GM12865 (cell line): Measurements from ENCODE around the gene UBE2D3.
"Not testable (repeated sequence)": the region's sequence is repeated elsewhere in the genome, so short reads cannot be mapped to it uniquely, and the experiment has no call there.

ENCODE experiments used
- DNase-seq: peaks from one replicate; pipeline ENCODE4 v3.0.0; 2010; ENCODE audit warnings: low read depth
- H3K4me3 ChIP-seq: 2 replicates; pipeline ENCODE4 v1.5.1; 2011; ENCODE audit warnings: mild to moderate bottlenecking, low read depth, low read length, control low read depth
- TF ChIP-seq, protein P1 (sequence below): IDR thresholded peaks from 2 replicates; pipeline ENCODE4 v1.5.1; 2011; ENCODE audit warnings: low read length, control low read depth, low read depth, inconsistent platforms; ENCODE audit not compliant: insufficient read depth; ENCODE audit errors: missing control alignments

Gene UBE2D3

DNA sequence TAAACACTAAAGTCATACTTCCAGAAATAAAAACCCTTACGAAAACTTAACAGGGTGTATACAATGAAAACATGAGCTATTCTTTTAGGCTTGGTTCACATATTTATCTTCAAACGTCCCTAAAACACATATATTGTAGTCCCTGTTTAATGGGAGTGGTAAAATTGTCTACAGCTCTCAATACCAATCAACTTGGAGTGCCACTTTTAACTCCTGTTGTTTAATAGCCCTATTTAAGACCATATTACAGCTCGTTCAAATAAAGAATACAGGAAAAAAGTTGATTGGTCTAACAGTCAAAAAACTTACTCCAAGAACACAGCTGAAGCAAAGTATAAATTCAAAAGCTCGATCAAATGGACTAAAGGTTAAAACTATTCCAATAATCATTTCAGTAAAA lies 3.9 kb downstream of the UBE2D3 start:
- TF ChIP-seq, protein P1, sequence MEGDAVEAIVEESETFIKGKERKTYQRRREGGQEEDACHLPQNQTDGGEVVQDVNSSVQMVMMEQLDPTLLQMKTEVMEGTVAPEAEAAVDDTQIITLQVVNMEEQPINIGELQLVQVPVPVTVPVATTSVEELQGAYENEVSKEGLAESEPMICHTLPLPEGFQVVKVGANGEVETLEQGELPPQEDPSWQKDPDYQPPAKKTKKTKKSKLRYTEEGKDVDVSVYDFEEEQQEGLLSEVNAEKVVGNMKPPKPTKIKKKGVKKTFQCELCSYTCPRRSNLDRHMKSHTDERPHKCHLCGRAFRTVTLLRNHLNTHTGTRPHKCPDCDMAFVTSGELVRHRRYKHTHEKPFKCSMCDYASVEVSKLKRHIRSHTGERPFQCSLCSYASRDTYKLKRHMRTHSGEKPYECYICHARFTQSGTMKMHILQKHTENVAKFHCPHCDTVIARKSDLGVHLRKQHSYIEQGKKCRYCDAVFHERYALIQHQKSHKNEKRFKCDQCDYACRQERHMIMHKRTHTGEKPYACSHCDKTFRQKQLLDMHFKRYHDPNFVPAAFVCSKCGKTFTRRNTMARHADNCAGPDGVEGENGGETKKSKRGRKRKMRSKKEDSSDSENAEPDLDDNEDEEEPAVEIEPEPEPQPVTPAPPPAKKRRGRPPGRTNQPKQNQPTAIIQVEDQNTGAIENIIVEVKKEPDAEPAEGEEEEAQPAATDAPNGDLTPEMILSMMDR = no peak
- H3K4me3 ChIP-seq = peak overlapping the region; percentile 92
- no peak for DNase-seq

DNA sequence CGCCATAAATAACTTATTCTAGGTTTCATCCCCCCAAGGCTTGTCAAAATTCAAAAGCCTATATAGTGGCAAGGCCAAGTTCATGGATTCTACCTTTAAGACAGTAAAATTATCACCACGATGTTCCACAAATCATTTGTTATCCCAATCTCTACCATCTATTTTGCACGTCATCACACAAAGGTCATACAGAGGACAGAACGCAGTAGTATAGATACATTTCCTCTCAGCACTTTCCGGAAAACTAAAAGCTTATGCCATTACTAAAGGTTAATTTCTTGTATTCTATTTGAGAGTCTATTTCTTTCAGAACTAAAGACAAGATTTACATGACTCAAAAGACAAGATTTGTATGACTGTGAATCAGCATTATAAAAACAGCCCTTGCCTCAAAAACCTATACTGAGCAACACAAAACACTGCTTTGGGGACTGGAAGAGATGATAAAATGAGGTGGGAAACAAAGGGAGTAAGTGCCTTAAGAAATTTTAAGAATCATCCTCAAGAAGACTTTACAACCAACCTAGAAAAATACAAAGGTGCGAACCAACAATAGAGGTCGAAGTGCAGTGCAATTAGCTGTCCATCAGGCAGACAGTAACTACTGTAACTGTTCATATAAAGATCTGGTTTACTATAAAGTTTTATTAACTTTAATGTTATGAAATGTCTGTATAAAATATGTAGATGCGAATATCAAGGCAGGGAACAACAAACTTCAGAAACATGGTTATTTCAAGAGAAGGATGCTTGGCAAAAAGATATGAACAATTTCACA lies 7.6 kb downstream of the UBE2D3 start:
- no peak overlapping the region for H3K4me3 ChIP-seq
- no peak for DNase-seq
- TF ChIP-seq, protein P1 = no peak

DNA sequence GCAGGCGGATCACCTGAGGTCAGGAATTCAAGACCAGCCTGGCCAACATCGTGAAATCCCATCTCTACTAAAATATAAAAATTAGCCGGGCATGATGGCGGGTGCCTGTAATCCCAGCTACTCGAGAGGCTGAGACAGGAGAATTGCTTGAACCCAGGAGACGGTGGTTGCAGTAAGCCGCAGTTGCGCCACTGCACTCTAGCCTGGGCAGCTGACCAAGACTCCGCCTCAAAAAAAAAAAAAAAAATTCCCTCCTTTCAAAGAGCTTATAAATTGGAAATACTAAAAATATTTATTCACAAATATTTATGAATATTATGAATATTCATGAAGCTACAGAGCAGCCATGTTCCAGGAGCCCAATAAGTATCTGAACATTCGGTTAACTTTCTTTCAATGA lies 8.3 kb downstream of the UBE2D3 start:
- not testable (repeated sequence) for H3K4me3 ChIP-seq, DNase-seq

DNA sequence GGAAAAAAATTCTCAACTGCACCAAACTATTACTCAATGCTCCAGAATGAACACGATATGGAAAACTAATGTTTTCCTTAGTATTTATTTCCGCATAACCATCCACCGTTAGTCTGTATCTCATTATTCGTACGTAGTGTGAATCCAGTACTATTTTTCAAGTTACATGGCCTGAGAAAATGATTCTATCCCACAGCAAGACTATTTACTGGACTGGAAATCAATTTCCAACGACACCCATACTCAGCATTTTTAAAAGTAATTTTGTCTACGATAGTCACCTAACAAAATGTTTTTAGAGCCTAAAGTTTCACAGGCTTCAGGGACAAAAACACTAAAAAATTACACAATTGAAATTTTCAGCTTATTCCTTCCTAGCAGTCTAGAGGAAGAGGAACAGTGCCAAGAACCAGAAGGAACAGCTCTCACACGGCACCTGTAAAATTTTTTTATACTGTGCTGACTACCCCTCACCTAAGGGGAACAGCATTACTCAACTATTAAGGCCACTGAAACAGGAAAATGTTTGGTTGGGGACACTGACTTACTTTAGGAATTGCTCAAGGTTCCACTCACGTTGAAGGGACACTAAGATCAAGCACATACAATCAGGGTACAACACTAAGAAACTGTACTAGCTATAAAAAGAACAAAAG lies 9.6 kb downstream of the UBE2D3 start:
- TF ChIP-seq, protein P1 = no peak
- DNase-seq = no peak
- H3K4me3 ChIP-seq = no peak overlapping the region

DNA sequence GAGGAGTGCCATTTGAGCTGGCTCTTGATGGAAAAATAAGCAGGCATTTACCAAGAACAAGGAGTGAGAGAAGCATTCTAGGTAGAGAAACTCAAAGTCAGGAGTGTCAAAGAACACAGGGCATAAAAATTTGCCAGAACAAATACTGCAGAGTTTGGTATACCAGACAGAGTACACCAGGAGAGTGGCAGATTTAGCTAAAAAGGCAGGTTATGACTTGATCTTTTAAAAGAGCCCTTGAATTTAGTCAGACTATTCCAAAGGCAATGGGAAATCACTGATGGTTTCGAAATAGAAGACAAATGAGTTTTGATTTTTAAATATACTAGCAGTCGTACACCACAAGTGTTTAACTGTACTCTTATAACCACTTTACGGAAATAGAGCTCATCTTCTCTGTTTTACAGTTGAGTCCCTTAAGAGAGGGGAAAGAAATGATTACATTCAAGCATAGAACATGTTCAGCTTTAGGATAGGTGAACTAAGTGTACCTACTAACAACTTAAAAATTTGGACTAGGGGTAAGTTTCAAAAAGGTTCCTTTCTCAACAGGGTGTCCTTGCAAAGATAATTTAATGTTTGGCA lies 10.2 kb downstream of the UBE2D3 start:
- TF ChIP-seq, protein P1 = no peak
- H3K4me3 ChIP-seq = no peak overlapping the region
- no peak for DNase-seq

DNA sequence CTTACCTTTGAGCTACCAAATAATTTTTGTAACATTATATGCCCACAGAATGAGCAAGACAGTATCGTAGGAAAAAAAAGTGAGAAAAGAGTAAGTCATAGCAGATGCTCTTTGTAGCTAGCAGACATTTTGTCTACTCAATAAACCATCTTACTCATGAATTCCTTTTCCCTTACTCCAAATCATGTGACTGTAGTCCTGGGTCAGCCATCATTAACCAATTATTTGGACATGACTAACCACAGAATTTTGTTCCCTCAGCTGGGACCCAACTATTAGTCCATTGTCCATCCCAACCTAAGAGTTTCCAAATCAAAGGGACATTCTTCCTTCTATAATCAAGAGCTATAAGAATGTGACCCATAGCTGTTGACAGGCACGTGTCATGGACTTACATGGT lies 11.4 kb downstream of the UBE2D3 start:
- TF ChIP-seq, protein P1 = no peak
- H3K4me3 ChIP-seq = no peak overlapping the region
- DNase-seq = no peak

DNA sequence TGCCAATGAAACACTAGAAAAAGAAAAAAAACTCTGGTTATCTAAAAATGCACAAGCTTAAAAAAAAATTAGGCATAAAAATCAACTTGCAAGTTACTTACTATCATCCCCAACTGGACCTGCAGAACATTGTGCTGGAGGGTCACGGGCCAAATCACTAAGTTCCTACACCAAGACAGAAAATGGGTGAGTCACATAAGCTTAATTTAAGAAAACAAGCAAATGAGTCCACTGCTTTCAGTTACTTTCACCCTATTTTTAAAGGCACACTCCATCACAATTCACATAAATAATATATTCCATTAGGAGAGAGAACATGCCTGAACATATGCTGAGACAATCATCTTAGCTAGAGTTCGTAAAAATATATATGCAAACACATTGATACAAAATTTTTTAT lies 17.7 kb downstream of the UBE2D3 start:
- H3K4me3 ChIP-seq = no peak overlapping the region
- TF ChIP-seq, protein P1 = no peak
- DNase-seq = no peak
